Stimulated activated CD8-positive, alpha-beta memory T cell treated with anti-CD3 and anti-CD28 coated beads, Interleukin-4, amount 100 ng/mL, for 48 hours (primary cell): ENCODE data around the gene FRAS1.
A peak's percentile ranks its signal among the peaks of the same experiment; 100 is the strongest.

ENCODE experiments used
- DNase-seq: peaks from one replicate; pipeline ENCODE4 v3.0.0-alpha.2; 2020

The FRAS1 gene

DNA sequence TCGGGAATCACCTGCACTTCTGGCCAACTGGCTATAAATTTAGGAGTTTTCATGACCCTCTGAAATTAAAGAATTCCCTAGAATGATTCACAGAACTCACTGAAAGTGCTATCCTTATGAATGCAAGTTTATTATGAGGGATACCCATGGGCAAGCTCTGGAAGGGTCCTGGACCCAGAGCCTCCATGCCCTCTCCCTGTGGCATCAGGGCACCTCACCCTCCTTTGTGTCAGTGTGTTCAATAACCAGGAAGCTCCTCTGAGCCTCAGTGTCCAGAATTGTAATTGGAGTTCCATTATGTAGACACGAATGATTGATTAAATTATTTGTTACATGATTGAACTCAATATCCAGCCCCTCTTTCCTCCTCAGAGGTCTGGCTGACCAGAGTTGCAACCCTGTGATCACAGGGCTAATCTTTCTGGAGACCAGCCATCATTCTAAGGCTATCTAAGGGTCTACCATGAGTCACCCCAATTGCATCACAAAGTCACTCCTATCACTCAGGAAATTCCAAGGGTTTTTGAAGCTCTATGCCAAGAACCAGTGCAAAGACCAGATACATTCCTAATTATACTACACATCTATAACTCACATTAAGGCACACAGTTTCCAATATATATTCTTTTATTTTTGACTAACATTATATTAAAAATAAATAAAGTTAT is 503.3 kb downstream of the FRAS1 start:
- DNase-seq = no peak

- no peak for DNase-seq
Observed at GRCh38 chr4:78561677-78562076, 504.6 kb downstream of the FRAS1 start.

GRCh38 chr4:78562687-78563086 is 505.6 kb downstream of the FRAS1 start:
- DNase-seq = no peak

DNA sequence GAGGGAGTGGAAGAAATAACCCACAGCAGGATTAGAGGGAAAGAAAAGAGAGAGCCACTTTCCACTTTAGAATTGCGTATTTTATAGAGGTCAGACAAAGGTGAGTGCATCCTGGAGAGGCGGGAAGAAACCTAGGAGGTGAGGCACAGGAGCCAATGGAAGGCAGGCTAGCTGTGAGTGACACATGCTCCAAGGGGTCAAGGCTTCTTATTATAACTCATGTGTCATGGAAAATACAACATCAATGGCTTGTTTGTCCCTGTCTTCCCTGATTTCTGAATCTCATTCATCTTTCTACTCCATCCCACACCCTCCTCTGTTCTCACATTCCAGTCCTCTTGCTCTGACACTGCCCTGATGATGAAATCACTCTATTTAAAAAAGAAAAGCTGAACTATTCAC is 508.8 kb downstream of the FRAS1 start:
- DNase-seq = no peak

GRCh38 chr4:78566834-78567499 is 509.8 kb downstream of the FRAS1 start:
- DNase-seq = no peak

- no peak for DNase-seq
Observed at GRCh38 chr4:78567500-78568060, 510.5 kb downstream of the FRAS1 start.

- DNase-seq = no peak
Observed at GRCh38 chr4:78568640-78569305, 511.6 kb downstream of the FRAS1 start.

DNA sequence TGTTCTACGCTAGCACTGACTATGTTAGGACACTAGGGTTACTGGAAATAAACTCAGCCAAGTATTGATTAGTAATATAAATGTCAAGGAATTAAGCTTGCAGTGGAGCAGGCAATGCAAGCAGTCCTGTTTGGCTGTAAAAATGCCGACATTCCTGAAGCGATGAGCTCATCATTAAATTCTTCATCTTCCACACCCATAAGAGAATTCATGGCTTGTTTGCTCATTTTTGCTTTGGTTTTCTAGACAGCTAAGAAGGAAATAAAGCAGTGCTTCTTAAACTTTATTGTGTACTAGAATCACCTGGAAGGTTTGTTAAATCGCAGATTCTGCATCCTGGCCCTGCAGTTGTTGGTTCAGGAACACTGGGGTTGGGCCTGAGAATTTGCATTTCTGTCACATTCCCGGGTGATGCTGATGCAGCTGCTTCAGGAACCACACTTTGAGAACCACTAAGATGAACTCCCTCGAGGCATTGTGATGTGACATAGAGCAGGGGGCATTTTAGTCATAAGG is 512.2 kb downstream of the FRAS1 start:
- no peak for DNase-seq

DNA sequence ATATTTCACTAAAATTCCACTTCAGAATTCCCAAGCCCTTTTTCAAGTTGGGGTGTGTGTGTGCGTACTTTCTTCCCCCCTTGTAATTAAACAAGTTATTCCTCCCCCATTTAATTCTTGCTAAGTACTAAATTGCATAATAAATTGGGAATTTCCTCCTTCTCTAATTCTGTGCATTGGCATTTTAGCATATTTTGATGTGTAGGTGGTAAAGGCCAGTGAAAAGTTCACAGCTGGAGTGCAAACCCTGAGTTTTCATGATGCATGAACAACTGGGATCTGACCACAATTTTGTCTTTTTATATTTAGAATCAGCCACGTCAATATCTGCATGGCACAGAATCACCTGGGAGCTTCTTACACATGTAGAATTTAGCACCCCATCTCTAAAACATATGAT is 513.0 kb downstream of the FRAS1 start:
- no peak for DNase-seq

DNA sequence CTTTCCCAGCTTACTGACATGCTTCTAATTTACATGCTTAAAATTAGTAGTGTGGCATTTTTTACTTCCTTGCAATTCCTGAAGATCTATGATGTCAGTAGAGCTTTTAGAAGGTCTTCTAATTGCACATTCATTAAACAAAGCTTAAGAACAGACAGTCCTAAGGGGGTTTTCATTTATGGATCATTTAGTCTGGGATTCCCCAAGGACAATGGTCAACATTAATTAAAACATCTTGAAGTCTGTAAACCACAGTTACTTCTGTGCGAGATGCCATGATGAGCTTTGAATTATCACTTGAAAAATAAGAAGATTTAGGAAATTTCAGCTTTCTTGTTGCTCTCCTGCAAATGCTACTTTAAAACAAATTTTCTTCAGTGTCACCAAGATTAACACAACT is 514.7 kb downstream of the FRAS1 start:
- DNase-seq = no peak

DNA sequence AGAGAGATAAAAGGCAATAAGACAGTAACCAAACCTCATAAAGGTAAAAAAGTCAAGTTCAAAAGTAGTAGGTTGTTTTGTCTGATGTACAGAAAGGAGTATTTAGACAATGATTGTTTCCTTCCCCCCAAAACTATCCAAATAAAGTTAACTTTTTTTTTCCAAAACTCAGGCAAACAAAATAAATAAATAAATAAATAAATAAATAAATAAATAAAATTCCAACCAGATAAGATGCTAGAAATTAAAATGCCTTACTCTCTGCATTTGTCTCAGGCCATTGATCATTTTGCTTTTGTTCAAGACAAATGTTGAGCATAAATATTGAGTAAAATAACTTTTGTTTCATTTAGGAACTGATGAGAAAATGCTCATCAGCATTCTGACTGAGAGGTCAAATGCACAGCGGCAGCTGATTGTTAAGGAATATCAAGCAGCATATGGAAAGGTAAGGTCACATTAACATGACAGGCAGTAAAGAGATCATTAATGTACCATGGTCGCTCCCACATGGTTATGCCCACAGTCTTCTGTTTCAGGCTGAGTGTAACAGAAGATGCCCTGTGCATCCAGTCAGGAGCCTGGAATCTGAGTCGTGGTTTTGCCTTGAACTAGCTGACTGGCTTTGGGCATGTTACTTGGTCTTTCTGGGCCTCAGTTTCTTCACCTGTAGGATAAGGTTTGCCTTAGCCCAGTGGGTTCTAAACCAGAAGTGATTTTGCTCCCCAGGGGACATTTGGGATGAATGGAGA is 521.7 kb downstream of the FRAS1 start:
- DNase-seq = no peak

DNA sequence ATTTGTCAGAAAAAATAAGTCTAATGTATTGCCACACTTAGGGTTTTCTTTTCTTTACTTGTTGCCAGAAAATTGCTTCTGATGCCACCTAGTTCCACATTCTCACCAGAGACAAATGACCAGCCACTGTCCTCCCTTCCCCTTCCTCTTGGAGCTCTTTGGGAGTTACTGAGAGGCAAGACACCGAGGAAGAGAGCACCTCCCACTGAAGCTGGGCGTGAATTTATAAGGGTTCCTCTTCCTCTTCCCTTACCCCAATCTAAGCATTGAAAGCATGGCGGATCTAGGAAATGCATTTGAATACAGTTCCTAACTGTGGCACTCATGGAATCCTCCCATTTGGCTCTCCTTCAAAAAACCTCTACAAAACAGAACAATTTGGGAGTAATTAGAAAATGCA is 524.5 kb downstream of the FRAS1 start:
- DNase-seq = no peak

DNA sequence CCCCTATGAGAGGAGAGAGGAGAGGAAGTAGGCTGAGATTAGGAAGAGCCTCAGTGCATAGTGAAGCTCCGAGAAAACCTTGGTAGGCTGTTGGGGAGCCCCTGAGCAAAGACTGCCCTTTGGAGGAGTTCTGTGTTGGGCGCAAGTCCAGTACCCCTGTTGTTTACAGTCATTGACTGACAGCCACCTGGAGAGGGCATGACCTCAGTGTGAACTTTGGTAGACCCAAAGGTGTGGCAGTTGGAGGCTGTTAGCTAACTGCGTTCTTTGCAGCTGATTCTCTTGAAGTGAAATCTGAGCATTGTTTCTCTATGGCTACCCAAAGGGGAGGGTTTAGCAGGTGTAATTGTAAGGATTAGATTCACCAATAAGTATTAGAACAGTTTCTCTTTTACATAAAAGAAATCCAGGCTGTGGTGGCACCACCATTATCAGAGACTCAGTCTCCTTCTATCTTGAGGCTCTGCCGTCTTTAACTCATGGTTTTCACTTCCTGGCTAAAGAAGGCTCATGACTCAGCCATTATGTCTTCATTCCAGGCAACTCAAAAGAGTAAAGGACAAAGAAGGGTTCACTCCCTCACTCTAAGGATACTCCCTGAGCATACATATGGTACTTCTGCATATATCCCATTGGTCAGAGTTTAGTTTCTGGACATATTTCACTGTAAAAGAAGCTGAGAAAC is 527.9 kb downstream of the FRAS1 start:
- DNase-seq = no peak

GRCh38 chr4:78585633-78586032 is 528.5 kb downstream of the FRAS1 start:
- DNase-seq = no peak

- DNase-seq = no peak
Observed at GRCh38 chr4:78588894-78589545, 531.9 kb downstream of the FRAS1 start.

- DNase-seq = no peak
Observed at GRCh38 chr4:78591404-78591803, 534.3 kb downstream of the FRAS1 start.

- peak; percentile 35 for DNase-seq
Observed at GRCh38 chr4:78592088-78592783, 535.1 kb downstream of the FRAS1 start.
